ENCODE results near the gene CHD5. TPM values are rescaled to one million over a fixed set of nuclear protein-coding genes. Genes with fewer than 3 reads are reported as not detected.

The CHD5 gene
- total RNA-seq, 1 experiment from 2014 or later, result 6.1 TPM

DNA sequence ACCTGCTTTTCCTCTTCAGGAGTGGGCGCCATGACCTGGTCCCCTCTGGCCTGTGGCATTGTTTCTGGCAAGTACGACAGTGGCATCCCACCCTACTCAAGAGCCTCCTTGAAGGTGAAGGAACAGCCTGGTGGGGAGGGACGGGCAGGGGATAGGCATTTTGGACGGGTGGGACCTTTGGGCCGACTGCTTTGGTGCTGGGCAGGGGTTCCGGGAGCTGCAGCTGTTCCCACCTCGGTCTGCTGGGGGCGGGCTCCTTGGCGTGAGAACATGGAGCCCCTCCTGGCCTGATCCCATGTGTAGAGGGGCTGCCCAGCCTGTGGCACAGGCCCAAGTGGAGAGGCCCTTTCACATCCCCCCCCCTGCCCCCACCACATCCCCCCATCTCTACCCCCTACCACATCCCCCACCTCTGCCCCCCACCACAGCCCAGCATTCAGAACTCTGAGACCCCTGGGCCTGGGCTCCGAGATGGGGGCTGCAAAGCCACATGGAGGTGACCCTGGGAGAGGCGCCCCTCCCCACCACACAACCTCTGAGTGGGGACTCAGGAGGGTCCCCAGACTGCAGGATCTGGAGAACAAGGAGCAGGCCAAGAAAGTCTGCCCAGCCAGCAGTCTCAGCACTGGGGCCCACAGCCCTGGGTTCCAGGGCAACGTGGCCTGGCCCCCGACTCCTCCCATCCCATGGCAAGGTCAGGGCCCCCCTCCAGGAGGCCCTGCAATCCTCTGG is 84.4 kb downstream of the CHD5 start:
- H3K27ac ChIP-seq (ENCODE audit: low read depth, low read length), result no peak overlapping the region
- DNase-seq (ENCODE audit: low read depth, low spot score), result no peak
- CTCF ChIA-PET, result no interaction called here

More for the DNA sequence above, 84.4 kb downstream of the CHD5 start:
- ChIA-PET RAD21 (ENCODE audit: low non-redundant PET in 1 of 2, low total read pairs in 2 of 2, uncharacterized antibody in 2 of 2, unreplicated experiment in 2 of 2) (no interaction called here), POLR2A (no interaction called here)
- no peak overlapping the region for H2AFZ ChIP-seq (ENCODE audit: low read depth, low read length, poor library complexity, severe bottlenecking)
- no peak overlapping the region for H3K9ac ChIP-seq (ENCODE audit: low read length)
- no peak overlapping the region for H3K4me2 ChIP-seq (ENCODE audit: low read length)
- H3K27me3 ChIP-seq (ENCODE audit: insufficient read depth, low read length), result no peaks in the 10 kb centered on the region
- H3K9me3 ChIP-seq (ENCODE audit: control insufficient read depth in 1 of 2, insufficient read depth in 1 of 2, low read depth in 1 of 2, low read length in 2 of 2), result no peaks in the 10 kb centered on the region
- no peaks in the 10 kb centered on the region for H3K9me2 ChIP-seq (ENCODE audit: insufficient read depth)
- H4K20me1 ChIP-seq (ENCODE audit: insufficient read depth), result no peaks in the 10 kb centered on the region
- intact Hi-C loops (cut with micrococcal nuclease), result no loop called here
- TF ChIP-seq CBX3 (IDR thresholded peaks at IDR 0.05; ENCODE audit: low read depth), result no peak
- no peak for TF ChIP-seq JUND (IDR thresholded peaks at IDR 0.05)
- no peak for TF ChIP-seq ZNF274 (IDR thresholded peaks at IDR 0.05; ENCODE audit: low read depth, low read length)
- TF ChIP-seq ELF1 (IDR thresholded peaks at IDR 0.05; ENCODE audit: borderline replicate concordance, low read depth), result no peak
- TF ChIP-seq RAD21 (IDR thresholded peaks at IDR 0.05; ENCODE audit: low read depth), result no peak
- TF ChIP-seq, protein P1, sequence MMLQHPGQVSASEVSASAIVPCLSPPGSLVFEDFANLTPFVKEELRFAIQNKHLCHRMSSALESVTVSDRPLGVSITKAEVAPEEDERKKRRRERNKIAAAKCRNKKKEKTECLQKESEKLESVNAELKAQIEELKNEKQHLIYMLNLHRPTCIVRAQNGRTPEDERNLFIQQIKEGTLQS (IDR thresholded peaks at IDR 0.05), result no peak
- TF ChIP-seq ZFX (IDR thresholded peaks at IDR 0.05), result no peak
- no peak for TF ChIP-seq SP1 (IDR thresholded peaks at IDR 0.05; ENCODE audit: low read depth)
- TF ChIP-seq, protein P2, sequence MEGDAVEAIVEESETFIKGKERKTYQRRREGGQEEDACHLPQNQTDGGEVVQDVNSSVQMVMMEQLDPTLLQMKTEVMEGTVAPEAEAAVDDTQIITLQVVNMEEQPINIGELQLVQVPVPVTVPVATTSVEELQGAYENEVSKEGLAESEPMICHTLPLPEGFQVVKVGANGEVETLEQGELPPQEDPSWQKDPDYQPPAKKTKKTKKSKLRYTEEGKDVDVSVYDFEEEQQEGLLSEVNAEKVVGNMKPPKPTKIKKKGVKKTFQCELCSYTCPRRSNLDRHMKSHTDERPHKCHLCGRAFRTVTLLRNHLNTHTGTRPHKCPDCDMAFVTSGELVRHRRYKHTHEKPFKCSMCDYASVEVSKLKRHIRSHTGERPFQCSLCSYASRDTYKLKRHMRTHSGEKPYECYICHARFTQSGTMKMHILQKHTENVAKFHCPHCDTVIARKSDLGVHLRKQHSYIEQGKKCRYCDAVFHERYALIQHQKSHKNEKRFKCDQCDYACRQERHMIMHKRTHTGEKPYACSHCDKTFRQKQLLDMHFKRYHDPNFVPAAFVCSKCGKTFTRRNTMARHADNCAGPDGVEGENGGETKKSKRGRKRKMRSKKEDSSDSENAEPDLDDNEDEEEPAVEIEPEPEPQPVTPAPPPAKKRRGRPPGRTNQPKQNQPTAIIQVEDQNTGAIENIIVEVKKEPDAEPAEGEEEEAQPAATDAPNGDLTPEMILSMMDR (IDR thresholded peaks at IDR 0.05 in 2 of 3, conservative IDR thresholded peaks at IDR 0.05 in 1 of 3; ENCODE audit: borderline replicate concordance in 1 of 3, insufficient read depth in 1 of 3, low read depth in 2 of 3, low read length in 2 of 3), result no peak
- TF ChIP-seq, protein P3, sequence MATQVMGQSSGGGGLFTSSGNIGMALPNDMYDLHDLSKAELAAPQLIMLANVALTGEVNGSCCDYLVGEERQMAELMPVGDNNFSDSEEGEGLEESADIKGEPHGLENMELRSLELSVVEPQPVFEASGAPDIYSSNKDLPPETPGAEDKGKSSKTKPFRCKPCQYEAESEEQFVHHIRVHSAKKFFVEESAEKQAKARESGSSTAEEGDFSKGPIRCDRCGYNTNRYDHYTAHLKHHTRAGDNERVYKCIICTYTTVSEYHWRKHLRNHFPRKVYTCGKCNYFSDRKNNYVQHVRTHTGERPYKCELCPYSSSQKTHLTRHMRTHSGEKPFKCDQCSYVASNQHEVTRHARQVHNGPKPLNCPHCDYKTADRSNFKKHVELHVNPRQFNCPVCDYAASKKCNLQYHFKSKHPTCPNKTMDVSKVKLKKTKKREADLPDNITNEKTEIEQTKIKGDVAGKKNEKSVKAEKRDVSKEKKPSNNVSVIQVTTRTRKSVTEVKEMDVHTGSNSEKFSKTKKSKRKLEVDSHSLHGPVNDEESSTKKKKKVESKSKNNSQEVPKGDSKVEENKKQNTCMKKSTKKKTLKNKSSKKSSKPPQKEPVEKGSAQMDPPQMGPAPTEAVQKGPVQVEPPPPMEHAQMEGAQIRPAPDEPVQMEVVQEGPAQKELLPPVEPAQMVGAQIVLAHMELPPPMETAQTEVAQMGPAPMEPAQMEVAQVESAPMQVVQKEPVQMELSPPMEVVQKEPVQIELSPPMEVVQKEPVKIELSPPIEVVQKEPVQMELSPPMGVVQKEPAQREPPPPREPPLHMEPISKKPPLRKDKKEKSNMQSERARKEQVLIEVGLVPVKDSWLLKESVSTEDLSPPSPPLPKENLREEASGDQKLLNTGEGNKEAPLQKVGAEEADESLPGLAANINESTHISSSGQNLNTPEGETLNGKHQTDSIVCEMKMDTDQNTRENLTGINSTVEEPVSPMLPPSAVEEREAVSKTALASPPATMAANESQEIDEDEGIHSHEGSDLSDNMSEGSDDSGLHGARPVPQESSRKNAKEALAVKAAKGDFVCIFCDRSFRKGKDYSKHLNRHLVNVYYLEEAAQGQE (IDR thresholded peaks at IDR 0.05; ENCODE audit: low read depth), result no peak
- TF ChIP-seq POLR2A (IDR thresholded peaks at IDR 0.05; ENCODE audit: borderline replicate concordance, extremely low read depth, insufficient read depth, insufficient read length), result no peak
- TF ChIP-seq SRF (IDR thresholded peaks at IDR 0.05; ENCODE audit: low read depth), result no peak
- no peak for TF ChIP-seq EZH2 (IDR thresholded peaks at IDR 0.05)
- TF ChIP-seq CEBPB (IDR thresholded peaks at IDR 0.05; ENCODE audit: low read depth), result no peak
- H3K79me2 ChIP-seq (ENCODE audit: insufficient read depth, low read length), result no peaks in the 10 kb centered on the region
- ATAC-seq, result no peak
- no TSS peak for BruUV-seq (replicated peaks)
- no peaks in the 10 kb centered on the region for H3K36me3 ChIP-seq (ENCODE audit: control insufficient read depth in 1 of 2, insufficient read depth in 2 of 2, low read length in 2 of 2)
- H3K4me3 ChIP-seq (replicated peaks in 1 of 2; ENCODE audit: low read depth in 1 of 2, low read length in 2 of 2), result no peak overlapping the region
- H3K4me1 ChIP-seq (ENCODE audit: control insufficient read depth in 1 of 2, insufficient read depth in 2 of 2, low read length in 2 of 2), result no peaks in the 10 kb centered on the region
